CD4-positive, alpha-beta T cell treated with Interleukin-10 for 1 hour (primary cell): ENCODE measurements around the gene DENND5B.
"Not testable (repeated sequence)": the region's sequence is repeated elsewhere in the genome, so short reads cannot be mapped to it uniquely, and the experiment has no call there.

Experiments used
- DNase-seq: peaks from one replicate; pipeline ENCODE4 v3.0.0-alpha.2; 2020

The DENND5B gene

GRCh38 chr12:31590642-31591379 is at the start of gene DENND5B:
Gene DENND5B (minus strand): TSS chr12:31591136. CDS start chr12:31590832, 304 bp downstream.
- peak; percentile 5 for DNase-seq

DNA sequence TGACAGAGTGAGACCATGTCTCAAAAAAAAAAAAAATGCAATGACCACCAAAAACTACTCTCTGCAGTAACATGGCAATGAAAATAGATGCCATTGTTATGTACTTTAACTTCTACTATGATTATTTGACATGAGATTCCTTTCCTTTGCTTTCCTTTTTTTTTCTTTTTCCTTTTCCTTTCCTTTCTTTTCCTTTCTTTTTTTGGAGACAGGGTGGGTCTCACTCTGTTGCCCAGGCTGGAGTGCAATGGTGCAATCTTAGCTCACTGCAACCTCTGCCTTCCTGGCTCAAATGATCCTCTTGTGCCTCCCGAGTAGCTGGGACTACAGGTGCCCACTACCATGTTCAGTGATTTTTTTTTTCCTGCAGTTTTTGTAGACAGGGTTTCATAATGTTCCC is 43.7 kb upstream of the DENND5B start:
- no peak for DNase-seq

- no peak for DNase-seq
Observed at GRCh38 chr12:31633464-31633863, 42.5 kb upstream of the DENND5B start.

DNA sequence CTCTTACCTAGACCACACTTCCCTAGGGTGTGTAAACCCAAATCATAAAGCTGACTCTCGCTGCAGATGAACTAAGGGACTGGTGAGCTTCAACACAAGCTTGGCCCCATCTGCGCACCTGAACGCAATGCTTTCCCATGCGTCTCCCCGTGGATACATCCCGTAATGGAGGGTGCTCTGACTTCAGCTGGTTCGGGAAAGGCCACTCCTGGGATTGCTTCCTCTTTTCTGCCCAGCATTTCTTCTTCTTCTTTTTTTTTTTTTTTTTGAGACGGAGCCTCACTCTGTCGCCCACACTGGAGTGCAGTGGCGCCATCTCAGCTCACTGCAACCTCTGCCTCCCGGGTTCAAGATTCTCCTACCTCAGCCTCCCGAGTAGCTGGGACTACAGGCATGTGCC is 40.9 kb upstream of the DENND5B start:
- DNase-seq, result no peak

- no peak for DNase-seq
Observed at GRCh38 chr12:31631023-31631724, 40.2 kb upstream of the DENND5B start.

- DNase-seq, result no peak
Observed at GRCh38 chr12:31629756-31630732, 39.1 kb upstream of the DENND5B start.

DNA sequence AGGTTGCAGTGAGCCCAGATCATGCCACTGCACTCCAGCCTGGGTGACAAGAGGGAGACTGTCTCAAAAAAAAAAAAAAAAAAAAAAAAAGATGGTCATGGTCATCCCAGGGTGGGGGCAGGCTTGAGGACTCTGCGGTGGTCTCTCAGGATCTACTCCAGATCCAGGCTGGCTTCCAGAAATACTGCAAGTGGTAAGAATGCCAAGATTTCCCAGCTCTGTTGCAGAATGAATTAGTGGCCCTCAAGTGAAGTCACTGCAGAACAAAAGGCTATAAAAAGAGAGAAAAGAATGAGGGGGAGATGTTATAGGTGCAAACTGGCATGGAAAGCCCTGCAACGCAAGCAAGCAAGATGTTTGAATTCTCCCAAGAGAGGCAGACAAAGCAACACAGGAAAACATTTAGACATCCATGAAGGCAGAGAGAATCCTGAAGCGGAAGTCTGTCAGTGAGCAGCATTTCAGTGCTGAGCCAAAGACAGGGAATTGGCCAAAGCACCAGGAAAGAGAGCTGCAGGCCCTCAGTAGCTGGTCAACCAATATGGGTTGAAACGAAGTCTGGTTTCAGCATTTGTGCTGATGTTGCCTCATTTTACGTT is 36.6 kb upstream of the DENND5B start:
- no peak for DNase-seq

- DNase-seq, result no peak
Observed at GRCh38 chr12:31626270-31626995, 35.5 kb upstream of the DENND5B start.

DNA sequence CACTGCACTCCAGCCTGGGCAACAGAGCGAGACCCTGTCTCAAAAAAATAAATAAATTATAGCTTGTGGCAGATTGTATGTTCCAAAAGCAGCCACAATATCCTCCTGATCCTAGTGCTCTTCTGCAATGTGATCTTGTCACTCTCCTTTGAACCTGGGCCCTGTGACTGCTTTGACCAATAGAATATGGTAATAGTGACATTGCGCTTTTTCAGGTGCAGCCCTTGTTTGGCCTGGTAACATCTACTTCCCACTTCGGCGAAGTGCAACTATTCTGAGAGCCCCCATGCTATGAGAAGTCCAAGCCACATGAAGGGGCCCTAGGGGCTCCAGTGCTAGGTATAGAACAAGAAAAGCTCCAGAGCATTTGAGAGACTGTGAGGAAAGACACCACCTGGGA is 31.1 kb upstream of the DENND5B start:
- no peak for DNase-seq

- DNase-seq, result no peak
Observed at GRCh38 chr12:31620311-31620710, 29.4 kb upstream of the DENND5B start.

DNA sequence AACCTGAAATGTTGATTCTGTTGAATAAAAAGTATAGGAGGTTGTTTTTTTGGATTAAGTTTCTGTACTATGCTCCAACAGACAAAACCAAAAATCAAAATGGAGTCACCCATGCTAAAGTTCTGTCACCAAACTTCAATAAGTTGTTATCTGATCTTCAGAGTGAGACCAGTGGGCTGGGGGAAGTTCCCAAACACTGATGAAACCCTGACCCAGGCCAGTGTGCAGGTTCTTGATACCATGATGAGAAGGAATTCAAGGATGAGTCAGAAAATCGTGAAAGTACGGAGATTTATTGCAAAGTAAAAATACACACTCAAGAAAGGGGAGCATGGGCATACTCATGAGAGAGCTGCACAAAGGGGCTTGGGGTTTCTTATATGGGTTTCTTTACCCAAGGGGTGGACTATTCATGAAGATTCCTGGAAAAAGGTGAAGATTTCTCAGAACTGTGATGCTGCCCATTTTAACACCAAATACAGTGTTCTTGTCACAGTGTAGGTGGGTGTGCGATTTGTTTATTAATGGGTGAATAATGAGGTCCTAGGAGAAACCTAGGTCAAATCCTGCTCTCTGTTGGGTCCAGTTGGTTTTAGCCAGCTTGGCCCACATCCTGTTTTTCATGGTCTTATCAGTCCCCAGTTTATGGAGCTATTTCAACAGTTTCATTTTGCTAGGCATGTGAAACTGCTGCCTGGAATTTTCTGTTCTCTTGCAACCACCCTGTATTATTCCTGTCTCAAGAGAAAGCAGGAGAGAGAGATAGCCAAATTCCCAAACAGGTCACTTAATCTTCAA is 27.5 kb upstream of the DENND5B start:
- DNase-seq, result no peak

GRCh38 chr12:31612819-31613218 is 21.9 kb upstream of the DENND5B start:
- no peak for DNase-seq

DNA sequence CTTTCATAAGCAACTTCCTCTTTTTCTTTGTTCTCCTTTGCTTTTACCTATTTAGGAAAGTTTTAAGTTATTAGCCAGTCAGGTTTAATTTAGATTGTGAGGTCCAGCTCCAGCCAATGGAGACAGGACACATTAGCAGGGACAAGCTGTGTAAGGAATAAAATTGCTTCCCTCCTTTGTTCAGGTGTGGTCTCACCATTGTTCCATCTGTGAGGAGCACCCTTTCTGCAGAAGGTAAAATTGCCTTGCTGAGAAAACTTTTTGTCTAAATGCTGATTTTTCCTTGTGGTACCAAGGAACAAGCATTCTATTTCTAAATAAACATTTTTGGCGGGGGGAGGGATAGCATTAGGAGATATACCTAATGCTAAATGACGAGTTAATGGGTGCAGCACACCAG is 17.4 kb upstream of the DENND5B start:
- DNase-seq, result not testable (repeated sequence)

DNA sequence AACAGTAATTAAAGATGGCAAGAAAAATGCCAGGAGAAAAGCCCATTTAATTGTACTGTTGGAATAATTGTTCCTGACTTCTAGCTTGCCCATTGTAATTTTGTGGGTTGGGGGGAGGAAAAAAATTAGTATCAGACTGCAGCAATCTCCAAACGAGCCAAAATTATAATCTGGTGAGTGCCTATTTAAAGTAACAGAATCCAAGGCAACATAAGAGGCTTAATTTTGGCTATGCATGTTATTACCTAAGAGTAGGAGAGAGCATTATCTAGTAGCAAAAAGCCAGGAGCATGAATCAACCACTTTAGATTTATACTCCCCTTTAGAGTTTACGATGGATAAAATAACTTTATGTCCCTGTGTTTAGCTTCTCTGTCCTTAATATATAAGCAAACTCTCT is 14.6 kb upstream of the DENND5B start:
- DNase-seq, result no peak

- DNase-seq, result no peak
Observed at GRCh38 chr12:31603546-31604009, 12.6 kb upstream of the DENND5B start.

DNA sequence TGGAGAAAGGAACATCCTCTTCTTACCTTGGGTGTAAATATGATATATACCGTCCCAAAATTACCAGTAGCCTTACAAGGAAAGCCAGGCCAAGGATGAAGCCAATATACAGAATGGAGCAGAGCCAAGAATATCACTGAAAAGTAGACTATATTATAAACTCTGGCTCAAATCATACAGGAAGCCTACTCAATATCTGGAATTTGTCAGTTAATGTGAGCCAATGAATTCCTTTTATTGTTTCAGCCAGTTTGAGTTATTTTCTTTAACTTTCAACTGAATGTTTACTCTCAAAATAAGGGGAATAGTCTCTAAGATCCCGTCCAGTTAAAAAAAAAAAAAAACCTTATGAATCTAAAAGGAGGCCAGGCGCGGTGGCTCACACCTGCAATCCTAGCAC is 9.8 kb upstream of the DENND5B start:
- no peak for DNase-seq

- DNase-seq, result no peak
Observed at GRCh38 chr12:31600252-31600651, 9.3 kb upstream of the DENND5B start.

- DNase-seq, result no peak
Observed at GRCh38 chr12:31599053-31599452, 8.1 kb upstream of the DENND5B start.

DNA sequence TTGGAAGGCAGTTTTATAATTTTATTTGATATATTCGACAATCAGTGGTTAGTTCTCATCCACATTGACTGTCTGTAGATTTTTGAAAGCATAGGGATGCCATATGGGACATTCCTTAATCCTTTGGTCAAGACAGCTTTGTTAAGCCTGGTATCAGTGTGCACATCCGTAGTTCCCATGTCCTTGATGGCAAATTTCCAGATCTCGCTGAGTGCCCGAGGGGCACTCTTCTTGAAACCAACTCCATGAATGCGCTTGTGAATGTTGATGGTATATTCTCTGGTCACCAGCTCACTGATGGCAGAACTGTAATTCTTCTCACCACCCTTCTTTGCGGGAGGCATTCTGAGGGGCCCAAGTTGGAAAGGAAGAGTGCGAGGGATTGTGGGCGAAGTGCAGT is 6.1 kb upstream of the DENND5B start:
- DNase-seq, result no peak

GRCh38 chr12:31594681-31595080 is 3.7 kb upstream of the DENND5B start:
- no peak for DNase-seq

DNA sequence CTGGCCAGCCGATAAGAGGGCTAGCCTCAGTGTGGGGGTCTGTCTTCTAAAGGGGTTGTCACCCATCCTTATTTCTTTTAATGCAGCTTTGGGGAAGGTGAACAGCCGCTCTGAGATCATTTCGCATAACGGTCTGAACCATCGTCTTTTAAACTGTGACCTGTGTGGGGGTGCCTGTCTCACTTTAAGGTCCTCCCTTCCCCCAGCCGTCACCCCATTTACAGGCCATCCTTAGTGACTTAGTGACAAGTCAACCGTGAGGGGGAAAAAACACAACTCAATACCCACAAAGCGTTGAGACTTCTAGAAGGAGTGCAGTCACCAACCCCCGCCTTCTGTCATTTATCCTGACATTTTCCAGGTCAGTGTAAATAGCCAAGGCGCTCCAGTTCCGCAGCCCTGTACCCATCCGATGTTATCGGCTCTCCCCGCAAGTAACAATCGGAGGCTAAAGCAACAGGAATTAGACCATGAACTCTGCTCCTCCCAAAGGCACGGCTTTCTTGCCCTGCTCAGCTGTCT is 505 bp upstream of the DENND5B start:
- DNase-seq, result no peak
